Activated CD4-positive, alpha-beta memory T cell treated with anti-CD3 and anti-CD28 coated beads, Interleukin-2, amount 10 ng/mL, durations not matched to agents 7 days and 5 days (primary cell): ENCODE data around the gene P2RY8. TPM values are rescaled to one million over a fixed set of nuclear protein-coding genes. Genes with fewer than 3 reads are reported as not detected.
A peak's percentile ranks its signal among the peaks of the same experiment; 100 is the strongest.
"Not testable (repeated sequence)": the region's sequence is repeated elsewhere in the genome, so short reads cannot be mapped to it uniquely, and the experiment has no call there.

ENCODE experiments used
- CTCF ChIA-PET: fragments of 350-600 bp; sonication (Branson Sonifier 250); formaldehyde crosslinking; loops from one replicate; lab custom pipeline; 2021; ENCODE audit warnings: antibody characterized with exemption, inconsistent platforms; lab: Charles Lee
- POLR2A ChIA-PET: fragments of 350-600 bp; sonication (Branson Sonifier 250); formaldehyde crosslinking; loops from one replicate; lab custom pipeline; 2021; ENCODE audit warnings: antibody characterized with exemption; lab: Charles Lee
- DNase-seq: peaks from one replicate; pipeline ENCODE4 v3.0.0-alpha.2; 2020
- H3K27ac Mint-ChIP-seq: one replicate; pipeline ENCODE4 v1.8.0; 2021; ENCODE audit warnings: mild to moderate bottlenecking, mixed read lengths
- H3K27me3 Mint-ChIP-seq: one replicate; pipeline ENCODE4 v1.8.0; 2021; ENCODE audit warnings: mixed read lengths
- H3K36me3 Mint-ChIP-seq: one replicate; pipeline ENCODE4 v1.8.0; 2021; ENCODE audit warnings: low read depth, mixed read lengths
- H3K4me1 Mint-ChIP-seq: one replicate; pipeline ENCODE4 v1.8.0; 2021; ENCODE audit warnings: mixed read lengths
- H3K4me3 Mint-ChIP-seq: one replicate; pipeline ENCODE4 v1.8.0; 2021; ENCODE audit warnings: mild to moderate bottlenecking, mixed read lengths
- H3K9me3 Mint-ChIP-seq: one replicate; pipeline ENCODE4 v1.8.0; 2021; ENCODE audit warnings: mixed read lengths
- total RNA-seq, 2 experiments: library from RNA; stranded (reverse); gene quantifications; one replicate each; pipeline ENCODE4 v1.2.3, GENCODE V29; 2021

The P2RY8 gene
- total RNA-seq, 2 experiments from 2014 or later, result 177 to 180 TPM

- H3K36me3 Mint-ChIP-seq, result peaks cover 84% of the 10 kb centered on the region
- POLR2A ChIA-PET, result no interaction called here
- peak overlapping the region; percentile 91 for H3K27ac Mint-ChIP-seq
- no peaks in the 10 kb centered on the region for H3K27me3 Mint-ChIP-seq
- no peak overlapping the region for H3K4me3 Mint-ChIP-seq
- CTCF ChIA-PET, result no interaction called here
- H3K9me3 Mint-ChIP-seq, result peaks cover 11% of the 10 kb centered on the region
- peak; percentile 3 for DNase-seq
- H3K4me1 Mint-ChIP-seq, result peaks cover 69% of the 10 kb centered on the region
Observed at GRCh38 chrX:1484638-1485019, 52.4 kb downstream of the P2RY8 start.

- Mint-ChIP-seq H3K9me3 (peaks cover 12% of the 10 kb centered on the region), H3K27ac (peak overlapping the region; percentile 91), H3K4me1 (peaks cover 75% of the 10 kb centered on the region), H3K36me3 (peaks cover 84% of the 10 kb centered on the region), H3K27me3 (no peaks in the 10 kb centered on the region), H3K4me3 (no peak overlapping the region)
- POLR2A ChIA-PET, result no interaction called here
- DNase-seq, result peak; percentile 14
- CTCF ChIA-PET, result no interaction called here
Observed at GRCh38 chrX:1483843-1484637, 52.9 kb downstream of the P2RY8 start.

- H3K27me3 Mint-ChIP-seq, DNase-seq, POLR2A ChIA-PET, CTCF ChIA-PET: not testable (repeated sequence)
- Mint-ChIP-seq H3K4me1 (peaks cover 84% of the 10 kb centered on the region), H3K4me3 (peak overlapping the region; percentile 72), H3K36me3 (peaks cover 84% of the 10 kb centered on the region), H3K27ac (peak overlapping the region; percentile 100), H3K9me3 (peaks cover 13% of the 10 kb centered on the region)
Observed at GRCh38 chrX:1482530-1482928, 54.5 kb downstream of the P2RY8 start.

- H3K9me3 Mint-ChIP-seq, result peaks cover 15% of the 10 kb centered on the region
- CTCF ChIA-PET, result no interaction called here
- H3K4me3 Mint-ChIP-seq, result peak overlapping the region; percentile 72
- POLR2A ChIA-PET, result no interaction called here
- H3K36me3 Mint-ChIP-seq, result peaks cover 84% of the 10 kb centered on the region
- DNase-seq, result peak; percentile 88
- no peaks in the 10 kb centered on the region for H3K27me3 Mint-ChIP-seq
- peak overlapping the region; percentile 100 for H3K27ac Mint-ChIP-seq
- peaks cover 84% of the 10 kb centered on the region for H3K4me1 Mint-ChIP-seq
Observed at GRCh38 chrX:1481636-1482529, 55.1 kb downstream of the P2RY8 start.

GRCh38 chrX:1480082-1480785 lies 56.8 kb downstream of the P2RY8 start:
- ChIA-PET CTCF (no interaction called here), POLR2A (no interaction called here)
- Mint-ChIP-seq H3K27ac (peak overlapping the region; percentile 100), H3K36me3 (peaks cover 87% of the 10 kb centered on the region), H3K27me3 (no peaks in the 10 kb centered on the region), H3K9me3 (peaks cover 13% of the 10 kb centered on the region), H3K4me3 (peak overlapping the region; percentile 55), H3K4me1 (peaks cover 92% of the 10 kb centered on the region)
- DNase-seq, result peak; percentile 16

GRCh38 chrX:1477801-1478458 lies 59.1 kb downstream of the P2RY8 start:
- H3K4me3 Mint-ChIP-seq, result no peak overlapping the region
- H3K4me1 Mint-ChIP-seq, result peaks cover 90% of the 10 kb centered on the region
- H3K27ac Mint-ChIP-seq, result peak overlapping the region; percentile 56
- no peaks in the 10 kb centered on the region for H3K27me3 Mint-ChIP-seq
- CTCF ChIA-PET, result no interaction called here
- POLR2A ChIA-PET, result no interaction called here
- peaks cover 16% of the 10 kb centered on the region for H3K9me3 Mint-ChIP-seq
- H3K36me3 Mint-ChIP-seq, result peaks cover 90% of the 10 kb centered on the region
- peak; percentile 16 for DNase-seq

GRCh38 chrX:1477229-1477628 lies 59.8 kb downstream of the P2RY8 start:
- no peak for DNase-seq
- no peak overlapping the region for H3K27ac Mint-ChIP-seq
- H3K27me3 Mint-ChIP-seq, result no peaks in the 10 kb centered on the region
- ChIA-PET CTCF (no interaction called here), POLR2A (no interaction called here)
- no peak overlapping the region for H3K4me3 Mint-ChIP-seq
- H3K36me3 Mint-ChIP-seq, result peaks cover 91% of the 10 kb centered on the region
- H3K4me1 Mint-ChIP-seq, result peaks cover 90% of the 10 kb centered on the region
- peaks cover 16% of the 10 kb centered on the region for H3K9me3 Mint-ChIP-seq

GRCh38 chrX:1476682-1477081 lies 60.3 kb downstream of the P2RY8 start:
- no peak overlapping the region for H3K27ac Mint-ChIP-seq
- POLR2A ChIA-PET, result no interaction called here
- H3K27me3 Mint-ChIP-seq, result no peaks in the 10 kb centered on the region
- peaks cover 18% of the 10 kb centered on the region for H3K9me3 Mint-ChIP-seq
- CTCF ChIA-PET, result no interaction called here
- peak; percentile 7 for DNase-seq
- peaks cover 91% of the 10 kb centered on the region for H3K36me3 Mint-ChIP-seq
- no peak overlapping the region for H3K4me3 Mint-ChIP-seq
- peaks cover 90% of the 10 kb centered on the region for H3K4me1 Mint-ChIP-seq

- no peak overlapping the region for H3K4me3 Mint-ChIP-seq
- no peak overlapping the region for H3K27ac Mint-ChIP-seq
- CTCF ChIA-PET, result no interaction called here
- no peaks in the 10 kb centered on the region for H3K27me3 Mint-ChIP-seq
- H3K36me3 Mint-ChIP-seq, result peaks cover 91% of the 10 kb centered on the region
- peaks cover 18% of the 10 kb centered on the region for H3K9me3 Mint-ChIP-seq
- H3K4me1 Mint-ChIP-seq, result peaks cover 88% of the 10 kb centered on the region
- DNase-seq, result peak; percentile 13
- POLR2A ChIA-PET, result no interaction called here
Observed at GRCh38 chrX:1475881-1476280, 61.1 kb downstream of the P2RY8 start.

- Mint-ChIP-seq H3K4me3 (no peak overlapping the region), H3K36me3 (peaks cover 91% of the 10 kb centered on the region), H3K9me3 (peaks cover 18% of the 10 kb centered on the region), H3K27me3 (no peaks in the 10 kb centered on the region), H3K27ac (peak overlapping the region; percentile 59), H3K4me1 (peaks cover 88% of the 10 kb centered on the region)
- CTCF ChIA-PET, result no interaction called here
- POLR2A ChIA-PET, result no interaction called here
- DNase-seq, result no peak
Observed at GRCh38 chrX:1475481-1475880, 61.5 kb downstream of the P2RY8 start.

- peaks cover 87% of the 10 kb centered on the region for H3K4me1 Mint-ChIP-seq
- peaks cover 16% of the 10 kb centered on the region for H3K9me3 Mint-ChIP-seq
- POLR2A ChIA-PET, CTCF ChIA-PET, H3K27me3 Mint-ChIP-seq, H3K4me3 Mint-ChIP-seq: not testable (repeated sequence)
- peaks cover 90% of the 10 kb centered on the region for H3K36me3 Mint-ChIP-seq
- H3K27ac Mint-ChIP-seq, result peak overlapping the region; percentile 45
- peak; percentile 9 for DNase-seq
Observed at GRCh38 chrX:1474593-1474992, 62.4 kb downstream of the P2RY8 start.

GRCh38 chrX:1472975-1473374 lies 64.0 kb downstream of the P2RY8 start:
- H3K27ac Mint-ChIP-seq, result no peak overlapping the region
- DNase-seq, result peak; percentile 6
- H3K4me1 Mint-ChIP-seq, result peaks cover 83% of the 10 kb centered on the region
- no peaks in the 10 kb centered on the region for H3K27me3 Mint-ChIP-seq
- peaks cover 8% of the 10 kb centered on the region for H3K9me3 Mint-ChIP-seq
- POLR2A ChIA-PET, result no interaction called here
- H3K4me3 Mint-ChIP-seq, result no peak overlapping the region
- H3K36me3 Mint-ChIP-seq, result peaks cover 86% of the 10 kb centered on the region
- CTCF ChIA-PET, result no interaction called here
